WERI-Rb-1 (cell line): ENCODE data around the gene FGFR1OP2.
A peak's percentile ranks its signal among the peaks of the same experiment; 100 is the strongest.

Experiments
- DNase-seq: peaks from one replicate; pipeline ENCODE4 v3.0.0-alpha.2; 2020
- H3K27ac ChIP-seq: fragments of 250-450 bp; sonication (Bioruptor Pico); 2 replicates; pipeline ENCODE4 v1.5.1; 2020; ENCODE audit warnings: mild to moderate bottlenecking, moderate library complexity
- H3K27me3 ChIP-seq: fragments of 250-450 bp; sonication (Bioruptor Pico); 2 replicates; pipeline ENCODE4 v1.5.1; 2021; ENCODE audit warnings: mild to moderate bottlenecking, low read depth, moderate library complexity; ENCODE audit not compliant: insufficient read depth, severe bottlenecking
- H3K36me3 ChIP-seq: fragments of 250-450 bp; sonication (Bioruptor Pico); 2 replicates; pipeline ENCODE4 v1.5.1; 2020; ENCODE audit warnings: mild to moderate bottlenecking, moderate library complexity
- H3K4me3 ChIP-seq: 2 replicates; pipeline ENCODE4 v1.5.1; 2011; ENCODE audit warnings: low read depth, mild to moderate bottlenecking, control low read depth, low read length
- H3K9me3 ChIP-seq: fragments of 250-450 bp; sonication (Bioruptor Pico); 2 replicates; pipeline ENCODE4 v1.5.1; 2021; ENCODE audit warnings: mild to moderate bottlenecking, moderate library complexity; ENCODE audit not compliant: severe bottlenecking
- CTCF ChIP-seq: IDR thresholded peaks from 2 replicates; pipeline ENCODE4 v1.5.1; 2011; ENCODE audit warnings: low read depth, mild to moderate bottlenecking, control low read depth, inconsistent platforms, low read length

The FGFR1OP2 gene

DNA sequence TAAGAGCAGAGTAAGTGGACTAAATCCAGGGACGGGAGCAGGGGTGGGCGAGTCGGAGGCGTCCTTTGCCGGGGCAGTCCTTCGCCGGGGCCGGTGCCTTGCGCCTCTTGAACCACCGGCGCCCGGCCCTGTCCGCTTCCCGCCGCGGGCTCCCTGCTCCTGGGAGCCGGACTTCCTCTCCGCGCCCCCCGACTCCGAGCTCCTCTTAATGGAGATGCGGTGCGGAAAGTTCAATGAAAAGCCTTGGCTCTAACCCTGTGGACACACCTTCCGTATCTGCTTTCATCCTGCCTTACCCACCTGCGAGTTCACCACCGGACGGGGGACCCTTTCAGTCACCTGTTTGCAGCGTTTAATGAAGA lies 412 bp downstream of the FGFR1OP2 start:
- H3K9me3 ChIP-seq: no peaks in the 10 kb centered on the region
- no peak for DNase-seq
- peaks cover 4% of the 10 kb centered on the region; the same call in 1 of the 2 replicates for H3K36me3 ChIP-seq
- H3K27me3 ChIP-seq: no peaks in the 10 kb centered on the region
- H3K27ac ChIP-seq: peak overlapping the region; percentile 97
- peak overlapping the region; percentile 78 for H3K4me3 ChIP-seq
- no peak for TF ChIP-seq CTCF

- Histone ChIP-seq H3K36me3 (peaks cover 4% of the 10 kb centered on the region; the same call in 1 of the 2 replicates), H3K27ac (peak overlapping the region; percentile 97), H3K27me3 (no peaks in the 10 kb centered on the region), H3K9me3 (no peaks in the 10 kb centered on the region), H3K4me3 (peak overlapping the region; percentile 78)
- DNase-seq: no peak
- no peak for TF ChIP-seq CTCF
These were observed 1.0 kb downstream of the FGFR1OP2 start for GRCh38 chr12:26939192-26939832.

GRCh38 chr12:26939953-26940352 lies 1.7 kb downstream of the FGFR1OP2 start:
- DNase-seq: no peak
- peaks cover 4% of the 10 kb centered on the region; the same call in 1 of the 2 replicates for H3K36me3 ChIP-seq
- H3K27ac ChIP-seq: no peak overlapping the region
- no peak for TF ChIP-seq CTCF
- no peak overlapping the region for H3K4me3 ChIP-seq
- H3K9me3 ChIP-seq: peaks cover 3% of the 10 kb centered on the region
- no peaks in the 10 kb centered on the region for H3K27me3 ChIP-seq

GRCh38 chr12:26940516-26941214 lies 2.4 kb downstream of the FGFR1OP2 start:
- H3K27me3 ChIP-seq: no peaks in the 10 kb centered on the region
- H3K4me3 ChIP-seq: no peak overlapping the region
- no peak overlapping the region for H3K27ac ChIP-seq
- no peak for TF ChIP-seq CTCF
- peaks cover 4% of the 10 kb centered on the region; the same call in 1 of the 2 replicates for H3K36me3 ChIP-seq
- H3K9me3 ChIP-seq: peaks cover 3% of the 10 kb centered on the region
- DNase-seq: no peak

- no peak for DNase-seq
- Histone ChIP-seq H3K9me3 (peaks cover 3% of the 10 kb centered on the region), H3K27ac (no peak overlapping the region), H3K36me3 (peaks cover 4% of the 10 kb centered on the region; the same call in 1 of the 2 replicates), H3K27me3 (no peaks in the 10 kb centered on the region), H3K4me3 (no peak overlapping the region)
- no peak for TF ChIP-seq CTCF
These were observed 2.9 kb downstream of the FGFR1OP2 start for GRCh38 chr12:26941215-26941594.
